Fibroblast of skin of right biceps (primary cell): ENCODE measurements around the gene RETREG1.
"Not testable (repeated sequence)": the region's sequence is repeated elsewhere in the genome, so short reads cannot be mapped to it uniquely, and the experiment has no call there.

Experiments used
- DNase-seq: peaks from one replicate; pipeline ENCODE4 v3.0.0-alpha.2; 2013

Gene RETREG1

GRCh38 chr5:16437977-16438376 lies 178.8 kb downstream of the RETREG1 start:
- DNase-seq: no peak

DNA sequence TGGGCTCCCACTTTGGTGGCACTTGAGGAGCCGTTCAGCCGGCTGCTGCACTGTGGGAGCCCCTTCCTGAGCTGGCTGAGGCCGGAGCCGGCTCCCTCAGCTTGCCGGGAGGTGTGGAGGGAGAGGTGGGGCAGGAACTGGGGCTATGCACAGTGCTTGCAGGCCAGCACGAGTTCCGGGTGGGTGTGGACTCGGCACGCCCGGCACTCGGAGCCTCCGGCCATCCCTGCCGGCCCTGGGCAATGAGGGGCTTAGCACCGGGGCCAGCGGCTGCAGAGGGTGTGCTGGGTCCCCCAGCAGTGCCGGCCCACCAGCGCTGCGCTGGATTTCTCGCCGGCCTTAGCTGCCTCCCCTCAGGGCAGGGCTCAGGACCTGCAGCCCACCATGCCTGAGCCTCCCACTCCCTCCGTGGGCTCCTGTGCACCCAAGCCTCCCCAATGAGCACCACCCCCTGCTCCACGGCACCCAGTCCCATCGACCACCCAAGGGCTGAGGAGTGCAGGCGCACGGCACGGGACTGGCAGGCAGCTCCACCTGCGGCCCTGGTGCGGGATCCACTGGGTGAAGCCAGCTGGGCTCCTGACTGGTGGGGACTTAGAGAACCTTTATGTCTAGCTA lies 180.6 kb downstream of the RETREG1 start:
- DNase-seq: not testable (repeated sequence)

DNA sequence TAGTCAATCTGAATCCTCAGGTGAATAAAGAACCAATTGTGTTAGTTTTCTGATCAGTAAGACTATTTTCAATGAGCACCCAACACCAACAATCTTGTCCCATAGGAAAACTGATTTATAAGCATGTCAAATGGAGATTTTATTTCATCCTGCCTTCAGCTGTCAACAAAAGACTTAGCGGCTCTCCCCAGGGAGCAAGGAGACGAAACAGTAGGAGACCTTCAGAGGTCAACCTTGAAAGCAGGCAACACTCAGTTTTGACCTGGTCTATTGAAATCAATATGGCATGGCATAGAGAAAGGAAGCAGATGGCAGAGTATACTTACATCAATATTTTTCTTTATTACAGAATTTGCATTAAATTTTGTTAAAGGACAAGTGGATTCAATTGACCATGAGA lies 185.3 kb downstream of the RETREG1 start:
- DNase-seq: no peak

GRCh38 chr5:16430349-16431089 lies 186.3 kb downstream of the RETREG1 start:
- no peak for DNase-seq

GRCh38 chr5:16428359-16428758 lies 188.4 kb downstream of the RETREG1 start:
- DNase-seq: no peak

- no peak for DNase-seq
Observed at GRCh38 chr5:16427587-16427986, 189.2 kb downstream of the RETREG1 start.
